Stimulated activated naive CD8-positive, alpha-beta T cell treated with anti-CD3 and anti-CD28 coated beads, Interleukin-15, Interleukin-2, amounts not matched to agents 100 ng/mL and 50 ng/mL, for 24 hours (primary cell): Measurements from ENCODE around the gene INPP5A.
"Not testable (repeated sequence)": the region's sequence is repeated elsewhere in the genome, so short reads cannot be mapped to it uniquely, and the experiment has no call there.

Experiments used
- H3K27ac Mint-ChIP-seq: one replicate; pipeline ENCODE4 v1.8.0; 2021; ENCODE audit warnings: mild to moderate bottlenecking, mixed read lengths
- H3K27me3 Mint-ChIP-seq: one replicate; pipeline ENCODE4 v1.8.0; 2021; ENCODE audit warnings: mixed read lengths
- H3K36me3 Mint-ChIP-seq: one replicate; pipeline ENCODE4 v1.8.0; 2021; ENCODE audit warnings: low read depth, mixed read lengths
- H3K4me1 Mint-ChIP-seq: one replicate; pipeline ENCODE4 v1.8.0; 2021; ENCODE audit warnings: low read depth, mixed read lengths
- H3K4me3 Mint-ChIP-seq: one replicate; pipeline ENCODE4 v1.8.0; 2021; ENCODE audit warnings: mild to moderate bottlenecking, mixed read lengths
- H3K9me3 Mint-ChIP-seq: one replicate; pipeline ENCODE4 v1.8.0; 2021; ENCODE audit warnings: mixed read lengths

The INPP5A gene

GRCh38 chr10:132537684-132538001, at the start of gene INPP5A:
Gene INPP5A, plus strand, starts transcription at chr10:132537787. Its CDS starts 310 bp downstream, at chr10:132538097.
- H3K9me3 Mint-ChIP-seq, result no peaks in the 10 kb centered on the region
- H3K4me3 Mint-ChIP-seq, result peak within 1 kb of the TSS; percentile 88
- H3K27ac Mint-ChIP-seq, result peak within 1 kb of the TSS; percentile 92
- H3K36me3 Mint-ChIP-seq, result peaks cover 5% of the 10 kb centered on the region
- H3K4me1 Mint-ChIP-seq, result peaks cover 54% of the 10 kb centered on the region
- no peaks in the 10 kb centered on the region for H3K27me3 Mint-ChIP-seq

DNA sequence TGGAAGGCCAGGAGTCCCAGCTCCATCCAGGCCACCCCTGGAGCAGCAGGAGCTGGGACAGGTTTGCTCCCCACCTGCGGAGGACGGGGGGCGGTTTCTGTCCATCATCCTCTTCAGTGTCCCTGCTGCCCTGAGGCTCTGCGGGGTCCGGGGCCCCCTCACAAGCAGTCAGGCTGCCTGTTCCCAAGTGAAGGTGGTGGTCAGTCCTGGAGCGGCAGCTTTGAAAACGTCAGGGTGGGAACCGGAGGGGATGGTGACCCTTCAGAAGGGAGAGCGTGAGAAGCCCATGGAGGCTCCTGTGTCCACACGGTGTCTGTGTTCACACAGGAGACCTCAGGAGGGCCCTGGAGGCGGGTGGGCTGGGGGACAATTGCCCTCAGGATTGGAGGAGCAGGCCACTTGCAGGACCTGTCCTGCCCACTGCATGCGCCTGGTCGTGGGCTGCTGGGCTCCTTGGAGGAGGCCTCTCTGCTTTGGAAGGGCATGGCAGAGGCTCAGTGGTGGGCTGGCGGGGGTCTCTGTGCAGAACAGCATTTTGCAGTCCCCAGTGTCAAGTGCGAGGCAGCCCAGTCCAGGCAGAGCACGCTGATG, 49.3 kb upstream of the INPP5A start:
- Mint-ChIP-seq H3K27ac (no peak overlapping the region), H3K4me1 (no peaks in the 10 kb centered on the region), H3K36me3 (no peaks in the 10 kb centered on the region), H3K4me3 (no peak overlapping the region), H3K27me3 (no peaks in the 10 kb centered on the region), H3K9me3 (no peaks in the 10 kb centered on the region)

DNA sequence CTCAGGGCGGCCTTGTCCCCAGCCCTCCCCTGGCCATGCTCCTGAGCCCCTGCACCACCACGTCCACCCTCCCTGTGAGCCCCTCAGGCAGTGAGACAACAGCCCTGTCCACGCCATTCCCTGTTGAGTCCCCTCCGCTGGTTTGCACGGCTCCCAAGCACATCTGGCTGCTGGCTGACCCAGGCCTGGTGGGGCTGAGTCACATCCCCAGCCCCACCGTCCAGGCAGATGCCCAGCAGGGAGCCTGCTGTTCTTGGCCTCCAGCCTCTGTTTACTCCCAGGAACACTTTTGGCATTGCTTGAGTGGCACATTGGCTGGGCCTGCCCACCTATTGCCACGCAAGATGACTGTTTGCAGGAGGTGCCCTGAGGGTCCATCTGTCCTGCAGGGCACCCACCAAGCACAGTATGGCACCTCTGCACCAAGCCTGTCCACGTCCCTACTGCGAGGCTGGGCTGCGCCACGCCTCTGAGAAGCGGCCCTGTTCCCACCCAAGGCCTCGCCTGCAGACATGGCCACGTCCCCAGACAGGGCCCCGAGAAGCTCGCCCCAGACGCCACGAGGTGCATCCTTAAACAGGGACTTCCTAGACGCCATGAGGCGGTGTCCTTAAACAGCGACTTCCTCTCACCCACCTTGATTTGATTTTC, 48.4 kb upstream of the INPP5A start:
- Mint-ChIP-seq H3K9me3 (no peaks in the 10 kb centered on the region), H3K27ac (no peak overlapping the region), H3K36me3 (no peaks in the 10 kb centered on the region), H3K4me3 (no peak overlapping the region), H3K27me3 (no peaks in the 10 kb centered on the region), H3K4me1 (no peaks in the 10 kb centered on the region)

DNA sequence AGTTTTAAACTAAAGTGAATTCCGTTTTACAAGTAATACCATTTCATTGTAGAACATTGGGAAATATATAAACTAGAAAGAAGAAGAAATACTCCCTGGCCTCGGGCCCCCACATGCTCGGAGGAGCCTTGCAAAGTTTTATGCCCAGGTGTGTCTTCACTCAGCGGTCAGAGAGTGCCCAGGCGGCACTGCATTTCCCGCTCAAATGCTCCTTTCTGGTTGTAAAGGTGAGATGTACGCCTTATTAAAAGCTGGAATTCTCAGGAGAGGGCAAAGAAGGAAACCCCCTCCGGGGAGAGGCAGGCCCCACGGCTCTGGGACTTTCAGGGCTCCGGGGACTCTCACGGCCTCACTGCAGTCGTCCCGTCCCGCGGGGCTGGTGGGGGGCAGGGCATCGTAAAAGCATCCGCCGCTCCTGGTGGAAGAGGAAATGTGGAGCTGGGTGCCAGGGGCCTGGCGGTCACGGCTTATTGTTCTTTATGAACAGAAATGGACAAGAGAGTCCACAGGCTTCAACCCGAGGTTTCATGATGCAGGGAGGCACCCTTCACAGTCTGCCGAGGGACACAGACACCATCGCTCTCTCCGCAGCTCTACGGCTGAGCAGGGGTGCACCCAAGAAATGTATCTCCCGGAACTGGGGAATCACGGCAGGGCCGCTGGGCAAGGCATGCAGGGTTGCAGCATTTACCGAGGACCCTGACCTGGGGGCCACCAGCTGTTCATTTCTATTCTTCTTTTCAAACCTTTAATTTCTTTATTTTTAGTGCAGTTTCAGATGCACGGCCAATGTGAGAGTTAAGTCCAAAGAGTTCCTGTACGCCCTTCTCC, 47.7 kb upstream of the INPP5A start:
- Mint-ChIP-seq H3K9me3 (no peaks in the 10 kb centered on the region), H3K36me3 (no peaks in the 10 kb centered on the region), H3K27ac (no peak overlapping the region), H3K4me1 (no peaks in the 10 kb centered on the region), H3K4me3 (no peak overlapping the region), H3K27me3 (no peaks in the 10 kb centered on the region)

GRCh38 chr10:132491534-132491933, 46.1 kb upstream of the INPP5A start:
- H3K4me3 Mint-ChIP-seq, H3K27ac Mint-ChIP-seq, H3K9me3 Mint-ChIP-seq, H3K36me3 Mint-ChIP-seq, H3K27me3 Mint-ChIP-seq, H3K4me1 Mint-ChIP-seq: not testable (repeated sequence)

- no peaks in the 10 kb centered on the region for H3K9me3 Mint-ChIP-seq
- no peaks in the 10 kb centered on the region for H3K4me1 Mint-ChIP-seq
- H3K27me3 Mint-ChIP-seq, result peaks cover 3% of the 10 kb centered on the region
- H3K36me3 Mint-ChIP-seq, result no peaks in the 10 kb centered on the region
- H3K27ac Mint-ChIP-seq, result no peak overlapping the region
- no peak overlapping the region for H3K4me3 Mint-ChIP-seq
Observed at GRCh38 chr10:132492323-132493025, 45.1 kb upstream of the INPP5A start.

GRCh38 chr10:132493246-132493755, 44.3 kb upstream of the INPP5A start:
- no peak overlapping the region for H3K4me3 Mint-ChIP-seq
- H3K27ac Mint-ChIP-seq, result no peak overlapping the region
- H3K9me3 Mint-ChIP-seq, result no peaks in the 10 kb centered on the region
- H3K27me3 Mint-ChIP-seq, result peaks cover 3% of the 10 kb centered on the region
- no peaks in the 10 kb centered on the region for H3K36me3 Mint-ChIP-seq
- H3K4me1 Mint-ChIP-seq, result no peaks in the 10 kb centered on the region

- Mint-ChIP-seq H3K4me3 (no peak overlapping the region), H3K27me3 (peaks cover 3% of the 10 kb centered on the region), H3K4me1 (no peaks in the 10 kb centered on the region), H3K27ac (no peak overlapping the region), H3K36me3 (no peaks in the 10 kb centered on the region), H3K9me3 (no peaks in the 10 kb centered on the region)
Observed at GRCh38 chr10:132493756-132494290, 43.8 kb upstream of the INPP5A start.

DNA sequence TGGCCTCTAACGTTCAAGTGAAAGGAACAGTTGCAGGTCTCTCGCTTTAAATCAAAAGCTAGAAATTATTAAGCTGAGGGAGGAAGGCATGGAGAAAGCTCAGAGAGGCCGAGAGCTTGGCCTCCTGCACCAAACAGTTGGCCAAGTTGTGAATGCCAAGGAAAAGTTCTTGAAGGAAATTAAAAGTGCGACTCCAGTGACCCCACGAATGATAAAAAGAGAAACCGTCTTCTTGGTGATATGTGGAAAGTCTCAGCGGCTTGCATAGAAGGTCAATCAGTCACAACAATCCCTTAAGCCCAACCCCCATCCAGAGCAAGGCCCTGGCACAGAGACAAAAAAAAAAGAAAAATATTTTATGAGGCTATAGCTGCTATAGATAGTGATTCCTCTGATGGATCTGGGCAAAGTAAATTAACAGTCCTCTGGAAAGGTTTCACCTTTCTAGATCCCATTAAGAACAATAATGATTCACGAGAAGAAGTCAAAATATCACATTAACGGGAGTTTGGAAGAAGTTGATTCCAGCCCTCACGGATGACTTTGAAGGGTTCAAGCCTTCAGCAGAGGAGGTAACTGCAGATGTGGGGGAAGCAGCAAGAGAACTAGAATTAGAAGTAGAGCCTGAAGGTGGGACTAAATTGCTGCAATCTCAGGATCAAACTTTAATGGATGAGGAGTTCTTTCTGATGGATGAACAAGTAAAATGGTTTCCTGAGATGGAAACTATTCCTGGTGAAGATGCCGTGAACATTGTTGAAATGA, 42.5 kb upstream of the INPP5A start:
- Mint-ChIP-seq H3K9me3 (no peaks in the 10 kb centered on the region), H3K36me3 (no peaks in the 10 kb centered on the region), H3K4me1 (no peaks in the 10 kb centered on the region), H3K27ac (no peak overlapping the region), H3K4me3 (no peak overlapping the region), H3K27me3 (peaks cover 3% of the 10 kb centered on the region)

GRCh38 chr10:132496360-132497062, 41.1 kb upstream of the INPP5A start:
- H3K27ac Mint-ChIP-seq, result no peak overlapping the region
- no peaks in the 10 kb centered on the region for H3K9me3 Mint-ChIP-seq
- no peak overlapping the region for H3K4me3 Mint-ChIP-seq
- H3K36me3 Mint-ChIP-seq, result no peaks in the 10 kb centered on the region
- no peaks in the 10 kb centered on the region for H3K4me1 Mint-ChIP-seq
- peaks cover 7% of the 10 kb centered on the region for H3K27me3 Mint-ChIP-seq

DNA sequence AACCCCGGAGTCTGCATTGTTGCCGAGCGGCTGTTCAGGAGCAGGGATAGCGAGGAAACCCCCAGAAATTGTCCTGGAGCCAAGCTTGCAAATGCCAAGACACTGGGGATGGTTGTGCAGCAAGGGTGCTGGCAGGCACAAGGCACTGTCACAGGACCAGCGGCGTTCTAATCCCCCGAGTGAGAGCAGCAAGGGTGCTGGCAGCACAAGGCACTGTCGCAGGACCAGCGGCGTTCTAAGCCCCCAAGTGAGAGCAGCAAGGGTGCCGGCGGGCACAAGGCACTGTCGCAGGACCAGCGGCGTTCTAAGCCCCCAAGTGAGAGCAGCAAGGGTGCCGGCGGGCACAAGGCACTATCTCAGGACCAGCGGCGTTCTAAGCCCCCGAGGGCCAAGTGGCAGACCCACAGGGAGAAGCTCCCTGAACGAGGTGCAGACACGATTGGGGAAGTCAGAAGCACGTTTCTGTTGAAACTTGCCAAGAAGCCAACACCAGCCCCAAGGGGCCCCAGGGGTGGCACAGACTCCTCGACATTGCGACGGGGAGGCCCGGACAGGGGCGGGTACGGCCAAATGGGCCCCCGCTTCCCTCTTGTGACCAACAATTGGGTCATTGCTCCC, 40.4 kb upstream of the INPP5A start:
- Mint-ChIP-seq H3K27ac (no peak overlapping the region), H3K36me3 (no peaks in the 10 kb centered on the region), H3K4me1 (no peaks in the 10 kb centered on the region), H3K4me3 (no peak overlapping the region), H3K27me3 (peaks cover 7% of the 10 kb centered on the region), H3K9me3 (no peaks in the 10 kb centered on the region)

DNA sequence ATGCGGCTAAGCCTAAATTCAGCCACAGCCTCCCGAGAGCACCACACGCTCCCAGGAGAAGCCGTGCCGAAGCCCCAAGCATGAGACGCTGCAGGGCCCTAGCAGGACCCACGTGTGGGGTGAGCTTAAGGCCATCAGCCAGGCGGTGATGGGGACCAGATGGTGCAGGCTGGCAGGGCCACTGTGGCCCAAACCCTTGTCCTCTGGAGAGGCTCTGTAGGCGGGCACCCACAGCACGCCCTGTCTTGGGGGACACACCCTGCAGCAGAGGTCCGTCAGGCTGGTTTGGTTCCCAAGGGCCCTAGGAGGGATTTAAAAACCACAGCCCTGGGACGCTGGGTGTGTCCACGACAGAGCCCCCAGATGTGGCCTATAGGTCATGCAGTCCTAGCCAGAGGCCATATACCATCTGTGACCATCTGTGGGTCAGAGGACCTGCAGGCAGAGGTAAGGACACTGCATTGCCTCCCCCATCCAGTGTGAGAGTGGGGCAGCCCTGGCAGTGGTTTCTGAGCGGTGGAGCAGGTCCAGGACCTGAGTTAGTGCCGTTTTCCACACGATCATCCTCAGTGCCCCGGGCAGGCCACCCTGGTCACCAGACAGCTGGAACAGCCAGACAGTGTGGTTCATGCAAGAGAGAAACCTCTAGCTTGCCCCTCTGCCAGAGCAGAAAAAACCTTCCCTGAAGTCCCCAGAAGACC, 39.6 kb upstream of the INPP5A start:
- no peak overlapping the region for H3K27ac Mint-ChIP-seq
- H3K4me1 Mint-ChIP-seq, result no peaks in the 10 kb centered on the region
- no peaks in the 10 kb centered on the region for H3K9me3 Mint-ChIP-seq
- H3K27me3 Mint-ChIP-seq, result peaks cover 7% of the 10 kb centered on the region
- no peak overlapping the region for H3K4me3 Mint-ChIP-seq
- no peaks in the 10 kb centered on the region for H3K36me3 Mint-ChIP-seq
